SK-N-SH treated with all-trans-retinoic acid at 6 μM for 48 hours (cell line): ENCODE results near the gene BICC1.
"Not testable (repeated sequence)": the region's sequence is repeated elsewhere in the genome, so short reads cannot be mapped to it uniquely, and the experiment has no call there.

ENCODE experiments used
- ATAC-seq: fragments of 200-7000 bp; cut with Tn5 transposase; 3 replicates; pipeline ENCODE4 v1.9.1; 2020; ENCODE audit warnings: mild to moderate bottlenecking, moderate library complexity
- BACH2 ChIP-seq: fragments of 250-450 bp; sonication (Bioruptor Pico); IDR thresholded peaks from 2 replicates; pipeline ENCODE4 v1.9.0; 2021; ENCODE audit warnings: mild to moderate bottlenecking, borderline replicate concordance
- CSDC2 ChIP-seq: fragments of 250-450 bp; sonication (Bioruptor Pico); IDR thresholded peaks from 2 replicates; pipeline ENCODE4 v1.5.0; 2020; ENCODE audit warnings: mild to moderate bottlenecking, moderate library complexity
- ESRRG ChIP-seq: fragments of 250-450 bp; sonication (Bioruptor Pico); IDR thresholded peaks from 2 replicates; pipeline ENCODE4 v1.6.1; 2021; ENCODE audit warnings: mild to moderate bottlenecking
- GLIS3 ChIP-seq: fragments of 250-450 bp; sonication (Bioruptor Pico); IDR thresholded peaks from 2 replicates; pipeline ENCODE4 v1.5.0; 2020; ENCODE audit warnings: mild to moderate bottlenecking, moderate library complexity
- PPARA ChIP-seq: fragments of 250-450 bp; sonication (Bioruptor Pico); IDR thresholded peaks from 2 replicates; pipeline ENCODE4 v1.5.0; 2020; ENCODE audit warnings: mild to moderate bottlenecking, borderline replicate concordance
- RARB ChIP-seq: fragments of 250-450 bp; sonication (Bioruptor Pico); IDR thresholded peaks from 2 replicates; pipeline ENCODE4 v1.8.0; 2021; ENCODE audit warnings: mild to moderate bottlenecking, moderate library complexity
- SNAI2 ChIP-seq: fragments of 250-450 bp; sonication (Bioruptor Pico); IDR thresholded peaks from 2 replicates; pipeline ENCODE4 v1.5.0; 2020; ENCODE audit warnings: mild to moderate bottlenecking, moderate library complexity
- TCF4 ChIP-seq: fragments of 250-450 bp; sonication (Bioruptor Pico); IDR thresholded peaks from 2 replicates; pipeline ENCODE4 v1.8.0; 2021; ENCODE audit warnings: mild to moderate bottlenecking, moderate library complexity, borderline replicate concordance
- TOX ChIP-seq: fragments of 250-450 bp; sonication (Bioruptor Pico); IDR thresholded peaks from 2 replicates; pipeline ENCODE4 v1.8.0; 2021; ENCODE audit warnings: mild to moderate bottlenecking, moderate library complexity, borderline replicate concordance
- ZC3H10 ChIP-seq: fragments of 250-450 bp; sonication (Bioruptor Pico); IDR thresholded peaks from 2 replicates; pipeline ENCODE4 v1.5.1; 2021; ENCODE audit warnings: mild to moderate bottlenecking, moderate library complexity
- ZFP3 ChIP-seq: fragments of 250-450 bp; sonication (Bioruptor Pico); IDR thresholded peaks from 2 replicates; pipeline ENCODE4 v1.5.0; 2020; ENCODE audit warnings: mild to moderate bottlenecking, moderate library complexity
- ZFP30 ChIP-seq: fragments of 450-650 bp; formaldehyde crosslinking; IDR thresholded peaks from 2 replicates; pipeline ENCODE4 v1.5.0; 2022; ENCODE audit warnings: mild to moderate bottlenecking, moderate library complexity
- ZNF565 ChIP-seq: fragments of 450-650 bp; formaldehyde crosslinking; conservative IDR thresholded peaks from 2 replicates; pipeline ENCODE4 v1.5.0; 2020; ENCODE audit warnings: low read depth, mild to moderate bottlenecking, moderate library complexity
- ZNF70 ChIP-seq: fragments of 450-650 bp; formaldehyde crosslinking; IDR thresholded peaks from 2 replicates; pipeline ENCODE4 v1.5.0; 2020; ENCODE audit warnings: mild to moderate bottlenecking, moderate library complexity
- ZNF8 ChIP-seq: fragments of 450-650 bp; formaldehyde crosslinking; IDR thresholded peaks from 2 replicates; pipeline ENCODE4 v1.5.0; 2020; ENCODE audit warnings: mild to moderate bottlenecking, moderate library complexity
- TF ChIP-seq, protein P1 (sequence below): fragments of 250-450 bp; sonication (Bioruptor Pico); IDR thresholded peaks from 2 replicates; pipeline ENCODE4 v1.5.1; 2021; ENCODE audit warnings: mild to moderate bottlenecking, moderate library complexity
- TF ChIP-seq, protein P2 (sequence below): fragments of 250-450 bp; sonication (Bioruptor Pico); IDR thresholded peaks from 2 replicates; pipeline ENCODE4 v1.5.1; 2020; ENCODE audit warnings: low read depth, mild to moderate bottlenecking, moderate library complexity
- TF ChIP-seq, protein P3 (sequence below): fragments of 250-450 bp; sonication (Bioruptor Pico); IDR thresholded peaks from 2 replicates; pipeline ENCODE4 v1.8.0; 2021; ENCODE audit warnings: low read depth, mild to moderate bottlenecking, moderate library complexity, borderline replicate concordance

The BICC1 gene

DNA sequence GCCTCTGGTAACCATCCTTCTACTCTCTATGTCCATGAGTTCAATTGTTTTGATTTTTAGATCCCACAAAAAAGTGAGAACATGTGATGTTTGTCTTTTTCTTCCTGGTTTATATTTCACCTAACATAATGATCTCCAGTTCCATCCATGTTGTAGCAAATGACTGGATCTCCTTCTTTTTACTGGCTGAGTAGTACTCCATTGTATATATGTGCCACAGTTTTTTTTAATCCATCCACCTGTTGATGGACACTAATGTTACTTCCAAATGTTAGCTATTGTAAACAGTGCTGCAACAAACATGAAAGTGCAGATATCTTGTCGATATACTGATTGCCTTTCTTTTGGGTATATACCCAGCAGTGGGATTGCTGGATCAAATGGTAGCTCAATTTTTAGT lies 345.5 kb downstream of the BICC1 start:
- not testable (repeated sequence) for ATAC-seq
- TF ChIP-seq ZNF8 (CRISPR knock-in tag): peak; percentile 93

DNA sequence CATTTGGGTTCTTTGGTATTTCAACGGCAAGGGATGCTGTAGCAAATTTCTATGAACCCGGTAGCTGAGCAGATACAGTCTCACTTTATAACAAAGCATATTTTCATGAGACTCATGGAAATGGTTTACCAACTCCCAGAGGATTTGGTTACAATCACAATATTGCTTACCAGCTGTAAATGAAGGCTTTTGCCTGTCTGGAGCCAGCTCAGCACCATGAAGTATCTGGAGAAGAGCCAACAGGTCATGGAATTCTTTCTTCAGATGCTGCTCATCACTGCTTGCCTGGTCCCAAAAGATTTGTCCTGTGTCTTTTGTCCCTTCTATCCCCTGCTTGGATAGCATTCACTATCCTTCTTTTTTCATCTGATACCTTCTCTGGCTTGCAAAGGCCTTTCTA lies 346.9 kb downstream of the BICC1 start:
- TF ChIP-seq, protein P1, sequence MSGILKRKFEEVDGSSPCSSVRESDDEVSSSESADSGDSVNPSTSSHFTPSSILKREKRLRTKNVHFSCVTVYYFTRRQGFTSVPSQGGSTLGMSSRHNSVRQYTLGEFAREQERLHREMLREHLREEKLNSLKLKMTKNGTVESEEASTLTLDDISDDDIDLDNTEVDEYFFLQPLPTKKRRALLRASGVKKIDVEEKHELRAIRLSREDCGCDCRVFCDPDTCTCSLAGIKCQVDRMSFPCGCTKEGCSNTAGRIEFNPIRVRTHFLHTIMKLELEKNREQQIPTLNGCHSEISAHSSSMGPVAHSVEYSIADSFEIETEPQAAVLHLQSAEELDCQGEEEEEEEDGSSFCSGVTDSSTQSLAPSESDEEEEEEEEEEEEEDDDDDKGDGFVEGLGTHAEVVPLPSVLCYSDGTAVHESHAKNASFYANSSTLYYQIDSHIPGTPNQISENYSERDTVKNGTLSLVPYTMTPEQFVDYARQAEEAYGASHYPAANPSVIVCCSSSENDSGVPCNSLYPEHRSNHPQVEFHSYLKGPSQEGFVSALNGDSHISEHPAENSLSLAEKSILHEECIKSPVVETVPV (CRISPR knock-in tag): no peak
- TF ChIP-seq GLIS3 (CRISPR knock-in tag) (no peak), RARB (no peak), TOX (CRISPR knock-in tag) (no peak), ZNF70 (CRISPR knock-in tag) (no peak)
- TF ChIP-seq, protein P2, sequence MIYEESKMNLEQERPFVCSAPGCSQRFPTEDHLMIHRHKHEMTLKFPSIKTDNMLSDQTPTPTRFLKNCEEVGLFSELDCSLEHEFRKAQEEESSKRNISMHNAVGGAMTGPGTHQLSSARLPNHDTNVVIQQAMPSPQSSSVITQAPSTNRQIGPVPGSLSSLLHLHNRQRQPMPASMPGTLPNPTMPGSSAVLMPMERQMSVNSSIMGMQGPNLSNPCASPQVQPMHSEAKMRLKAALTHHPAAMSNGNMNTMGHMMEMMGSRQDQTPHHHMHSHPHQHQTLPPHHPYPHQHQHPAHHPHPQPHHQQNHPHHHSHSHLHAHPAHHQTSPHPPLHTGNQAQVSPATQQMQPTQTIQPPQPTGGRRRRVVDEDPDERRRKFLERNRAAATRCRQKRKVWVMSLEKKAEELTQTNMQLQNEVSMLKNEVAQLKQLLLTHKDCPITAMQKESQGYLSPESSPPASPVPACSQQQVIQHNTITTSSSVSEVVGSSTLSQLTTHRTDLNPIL (CRISPR knock-in tag): no peak
- ATAC-seq: no peak

DNA sequence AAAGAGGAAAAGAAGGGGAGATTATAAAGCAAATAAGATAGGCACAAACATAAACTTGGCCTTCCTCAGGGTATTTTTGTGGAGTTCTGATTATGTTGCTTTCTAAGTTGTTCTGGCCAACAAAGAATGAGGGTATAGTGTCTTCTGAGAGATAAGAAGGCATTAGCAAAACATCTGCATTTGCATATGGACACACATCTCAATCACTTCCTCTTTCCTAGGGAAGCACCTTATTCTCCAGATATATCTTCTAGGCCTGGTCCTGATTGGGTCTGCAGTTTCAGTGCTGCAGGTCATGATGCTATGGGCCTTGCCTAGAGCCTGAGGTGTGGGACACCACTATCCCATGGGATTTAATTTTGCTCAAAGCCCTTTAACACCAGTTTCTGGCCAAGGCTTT lies 355.0 kb downstream of the BICC1 start:
- no peak for ATAC-seq
- no peak for TF ChIP-seq ZNF70 (CRISPR knock-in tag)
- no peak for TF ChIP-seq BACH2
- no peak for TF ChIP-seq ESRRG
- TF ChIP-seq ZFP3 (CRISPR knock-in tag): no peak
- no peak for TF ChIP-seq ZC3H10
- TF ChIP-seq, protein P1 (CRISPR knock-in tag): no peak
- no peak for TF ChIP-seq PPARA (CRISPR knock-in tag)
- TF ChIP-seq, protein P2 (CRISPR knock-in tag): no peak
- no peak for TF ChIP-seq CSDC2 (CRISPR knock-in tag)
- no peak for TF ChIP-seq RARB
- TF ChIP-seq SNAI2: no peak
- TF ChIP-seq TCF4 (CRISPR knock-in tag): no peak
- no peak for TF ChIP-seq ZFP30 (CRISPR knock-in tag)
- TF ChIP-seq, protein P3, sequence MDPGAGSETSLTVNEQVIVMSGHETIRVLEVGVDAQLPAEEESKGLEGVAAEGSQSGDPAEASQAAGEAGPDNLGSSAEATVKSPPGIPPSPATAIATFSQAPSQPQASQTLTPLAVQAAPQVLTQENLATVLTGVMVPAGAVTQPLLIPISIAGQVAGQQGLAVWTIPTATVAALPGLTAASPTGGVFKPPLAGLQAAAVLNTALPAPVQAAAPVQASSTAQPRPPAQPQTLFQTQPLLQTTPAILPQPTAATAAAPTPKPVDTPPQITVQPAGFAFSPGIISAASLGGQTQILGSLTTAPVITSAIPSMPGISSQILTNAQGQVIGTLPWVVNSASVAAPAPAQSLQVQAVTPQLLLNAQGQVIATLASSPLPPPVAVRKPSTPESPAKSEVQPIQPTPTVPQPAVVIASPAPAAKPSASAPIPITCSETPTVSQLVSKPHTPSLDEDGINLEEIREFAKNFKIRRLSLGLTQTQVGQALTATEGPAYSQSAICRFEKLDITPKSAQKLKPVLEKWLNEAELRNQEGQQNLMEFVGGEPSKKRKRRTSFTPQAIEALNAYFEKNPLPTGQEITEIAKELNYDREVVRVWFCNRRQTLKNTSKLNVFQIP: no peak
- TF ChIP-seq ZNF8 (CRISPR knock-in tag): no peak
- TF ChIP-seq ZNF565 (CRISPR knock-in tag): no peak

DNA sequence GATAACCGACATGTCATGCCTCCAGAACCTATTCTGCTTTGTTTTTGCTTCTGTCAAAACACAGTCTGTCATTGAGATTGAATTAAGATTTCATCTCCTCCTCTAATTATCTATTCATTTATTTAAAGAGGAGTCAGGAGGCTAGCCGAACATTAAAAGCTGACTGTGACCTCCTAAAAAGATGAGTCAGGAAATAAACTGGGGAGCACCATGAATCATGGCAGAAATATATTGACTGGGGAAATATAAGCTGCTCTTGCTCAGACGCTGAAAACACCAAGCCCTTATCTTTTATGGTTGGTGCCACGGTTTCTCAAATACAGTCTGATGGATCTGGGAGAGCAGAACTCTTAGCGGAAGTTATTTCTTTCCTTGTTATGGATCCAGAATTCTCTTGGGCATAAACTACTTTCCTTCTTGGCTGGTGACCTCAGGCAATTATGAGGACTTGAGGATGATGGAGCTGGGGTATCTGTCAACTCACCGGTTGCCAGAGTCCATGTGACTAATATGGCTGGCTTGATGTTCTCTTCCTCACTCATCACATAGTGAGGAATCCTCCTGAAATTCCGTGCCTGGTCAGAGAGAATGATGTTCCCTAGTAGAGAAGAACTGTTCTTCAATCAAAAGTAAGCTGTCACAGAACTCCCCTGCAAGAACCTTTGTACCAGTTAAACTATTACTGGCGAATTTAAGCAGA lies 356.2 kb downstream of the BICC1 start:
- TF ChIP-seq ZC3H10 (no peak), GLIS3 (CRISPR knock-in tag) (no peak), CSDC2 (CRISPR knock-in tag) (no peak)
- TF ChIP-seq, protein P1 (CRISPR knock-in tag): no peak
- no peak; the same call in 2 of the 3 replicates for ATAC-seq
